T-helper 2 cell treated with Interferon-gamma antibody and Interleukin-4, amounts not matched to agents 5 μg/mL and 100 μg/mL, for 36 hours (primary cell): ENCODE results near the gene AHSP.
"Not testable (repeated sequence)": the region's sequence is repeated elsewhere in the genome, so short reads cannot be mapped to it uniquely, and the experiment has no call there.

ENCODE experiments used
- DNase-seq: peaks from one replicate; pipeline ENCODE4 v3.0.0; 2021; ENCODE audit warnings: low spot score
- H3K27ac Mint-ChIP-seq: one replicate; pipeline ENCODE4 v1.8.0; 2021; ENCODE audit warnings: mild to moderate bottlenecking, mixed read lengths
- H3K27me3 Mint-ChIP-seq: one replicate; pipeline ENCODE4 v1.8.0; 2021; ENCODE audit warnings: low read depth, mixed read lengths
- H3K36me3 Mint-ChIP-seq: one replicate; pipeline ENCODE4 v1.8.0; 2021; ENCODE audit warnings: low read depth, mixed read lengths
- H3K4me1 Mint-ChIP-seq: one replicate; pipeline ENCODE4 v1.8.0; 2021; ENCODE audit warnings: low read depth, mixed read lengths
- H3K4me3 Mint-ChIP-seq: one replicate; pipeline ENCODE4 v1.8.0; 2022; ENCODE audit warnings: mild to moderate bottlenecking, moderate library complexity, mixed read lengths
- H3K9me3 Mint-ChIP-seq: one replicate; pipeline ENCODE4 v1.8.0; 2021; ENCODE audit warnings: mixed read lengths

The AHSP gene

GRCh38 chr16:31530405-31530804, 2.7 kb downstream of the AHSP start:
- H3K9me3 Mint-ChIP-seq: no peaks in the 10 kb centered on the region
- no peak for DNase-seq
- no peak overlapping the region for H3K27ac Mint-ChIP-seq
- H3K36me3 Mint-ChIP-seq: no peaks in the 10 kb centered on the region
- H3K4me1 Mint-ChIP-seq: no peaks in the 10 kb centered on the region
- peaks cover 31% of the 10 kb centered on the region for H3K27me3 Mint-ChIP-seq
- no peak overlapping the region for H3K4me3 Mint-ChIP-seq

DNA sequence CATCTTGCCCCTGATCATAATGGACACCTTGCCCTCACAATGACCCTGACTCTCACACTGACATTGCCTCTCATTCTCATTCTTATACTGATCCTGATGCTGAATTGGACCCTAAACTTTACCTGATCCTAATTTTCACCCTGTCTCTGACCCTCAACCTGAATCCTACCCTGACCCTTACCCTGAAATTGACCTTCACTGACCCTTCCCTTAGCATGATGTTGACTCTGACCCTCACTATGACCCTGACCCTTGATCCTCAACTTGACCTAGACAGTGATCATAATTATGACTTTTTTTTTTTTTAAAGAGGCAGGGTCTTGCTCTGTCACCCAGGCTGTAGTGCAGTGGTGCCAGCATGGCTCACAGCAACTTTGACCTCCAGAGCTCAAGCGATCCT, 3.4 kb downstream of the AHSP start:
- Mint-ChIP-seq H3K36me3 (no peaks in the 10 kb centered on the region), H3K4me1 (peaks cover 2% of the 10 kb centered on the region), H3K9me3 (no peaks in the 10 kb centered on the region)

DNA sequence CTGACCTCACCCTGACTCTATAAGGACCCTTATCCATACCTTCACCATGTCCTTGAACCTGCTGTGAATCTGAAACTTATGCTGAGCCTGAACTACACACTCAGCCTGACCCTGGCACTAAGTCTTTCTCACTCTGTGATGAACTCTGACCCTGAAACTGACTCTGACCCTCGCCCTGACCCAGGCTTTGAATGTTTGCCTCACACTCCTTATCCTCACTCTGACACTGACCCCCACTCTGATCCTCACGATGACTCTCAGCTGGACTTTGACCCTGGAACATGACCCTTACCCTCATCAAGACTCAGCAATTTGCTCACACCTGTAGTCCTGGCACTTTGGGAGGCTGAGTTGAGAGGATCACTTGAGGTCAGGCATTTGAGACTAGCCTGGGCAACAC, 4.4 kb downstream of the AHSP start:
- Mint-ChIP-seq H3K4me3 (no peak overlapping the region), H3K4me1 (peaks cover 2% of the 10 kb centered on the region), H3K27me3 (peaks cover 41% of the 10 kb centered on the region), H3K9me3 (no peaks in the 10 kb centered on the region), H3K27ac (no peak overlapping the region), H3K36me3 (no peaks in the 10 kb centered on the region)
- DNase-seq: no peak

More for the DNA sequence above, 3.4 kb downstream of the AHSP start:
- H3K27me3 Mint-ChIP-seq: peaks cover 37% of the 10 kb centered on the region
- H3K27ac Mint-ChIP-seq: no peak overlapping the region
- no peak overlapping the region for H3K4me3 Mint-ChIP-seq
- DNase-seq: no peak

GRCh38 chr16:31532896-31533295, 5.2 kb downstream of the AHSP start:
- Mint-ChIP-seq H3K4me3 (no peak overlapping the region), H3K4me1 (peaks cover 2% of the 10 kb centered on the region), H3K36me3 (no peaks in the 10 kb centered on the region), H3K27ac (no peak overlapping the region), H3K9me3 (no peaks in the 10 kb centered on the region), H3K27me3 (peaks cover 41% of the 10 kb centered on the region)
- no peak for DNase-seq

DNA sequence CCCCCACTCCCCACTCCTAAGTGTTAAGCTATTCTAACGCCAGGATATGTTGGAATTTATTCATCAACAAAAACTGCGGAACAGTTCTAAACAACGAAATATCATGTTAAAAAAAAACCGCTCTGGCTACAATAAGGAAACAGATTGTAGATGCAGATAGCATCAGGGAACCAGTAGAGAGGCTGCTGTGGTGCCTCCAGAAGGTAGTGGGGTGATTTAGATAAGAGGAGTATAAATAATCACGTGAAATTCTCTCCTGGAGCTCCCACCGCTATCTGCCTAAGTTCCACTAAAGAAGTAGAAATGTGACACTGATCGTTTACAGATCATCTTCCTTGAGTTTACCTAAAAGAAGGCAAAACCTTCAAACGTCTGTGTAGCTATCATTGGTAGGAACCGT, 8.0 kb downstream of the AHSP start:
- peaks cover 26% of the 10 kb centered on the region for H3K27me3 Mint-ChIP-seq
- no peak overlapping the region for H3K4me3 Mint-ChIP-seq
- no peaks in the 10 kb centered on the region for H3K9me3 Mint-ChIP-seq
- H3K27ac Mint-ChIP-seq: no peak overlapping the region
- DNase-seq: no peak
- peaks cover 2% of the 10 kb centered on the region for H3K4me1 Mint-ChIP-seq
- no peaks in the 10 kb centered on the region for H3K36me3 Mint-ChIP-seq

DNA sequence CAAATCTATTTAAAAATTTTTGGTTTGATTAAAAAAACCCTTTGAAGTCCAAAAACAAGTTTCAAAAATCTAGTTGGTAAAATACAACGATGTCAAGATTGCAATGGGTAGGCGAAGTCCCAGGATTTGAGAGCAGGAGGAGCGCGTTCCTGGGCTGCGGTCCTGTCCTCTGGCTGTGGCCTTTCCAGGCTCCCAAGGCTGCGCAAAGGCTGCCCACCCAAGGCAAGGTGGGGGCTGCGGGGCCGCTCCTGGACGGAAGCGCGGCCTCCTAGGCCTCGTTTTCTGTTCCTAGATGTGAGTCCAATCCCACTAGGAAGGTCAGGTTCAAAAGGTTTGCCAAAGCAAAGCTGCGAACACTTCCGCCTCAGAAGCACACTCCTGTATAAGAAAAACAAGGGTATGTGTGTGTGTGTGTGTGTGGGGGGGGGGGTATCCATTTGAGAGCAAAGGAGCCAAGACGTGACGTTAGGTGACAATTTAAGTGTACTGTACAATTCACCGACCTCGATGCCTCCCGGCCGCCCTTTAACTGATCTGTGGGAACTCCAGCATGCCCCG, 9.2 kb downstream of the AHSP start:
- Mint-ChIP-seq H3K36me3 (no peaks in the 10 kb centered on the region), H3K27me3 (peaks cover 26% of the 10 kb centered on the region), H3K4me1 (peaks cover 2% of the 10 kb centered on the region), H3K9me3 (no peaks in the 10 kb centered on the region), H3K27ac (no peak overlapping the region), H3K4me3 (no peak overlapping the region)
- DNase-seq: no peak

GRCh38 chr16:31537362-31538242, 9.9 kb downstream of the AHSP start:
- Mint-ChIP-seq H3K36me3 (no peaks in the 10 kb centered on the region), H3K27me3 (peaks cover 26% of the 10 kb centered on the region), H3K27ac (no peak overlapping the region), H3K9me3 (peaks cover 4% of the 10 kb centered on the region), H3K4me3 (no peak overlapping the region), H3K4me1 (peaks cover 2% of the 10 kb centered on the region)
- DNase-seq: no peak

DNA sequence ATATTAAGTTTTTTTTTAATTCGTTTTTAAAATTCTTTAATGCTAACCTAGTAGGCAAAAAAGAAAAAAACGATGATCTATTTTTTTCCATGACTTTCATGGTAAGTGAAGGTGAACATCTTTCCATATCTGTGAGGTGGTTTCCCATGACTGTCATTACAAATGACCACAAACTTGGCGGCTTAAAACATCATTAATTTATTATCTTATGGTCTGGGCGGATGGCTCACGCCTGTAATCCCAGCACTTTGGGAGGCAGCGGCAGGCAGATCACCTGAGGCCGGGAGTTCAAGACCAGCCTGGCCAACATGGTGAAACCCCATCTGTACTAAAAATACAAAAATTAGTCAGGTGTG, 10.5 kb downstream of the AHSP start:
- not testable (repeated sequence) for H3K4me3 Mint-ChIP-seq, DNase-seq, H3K36me3 Mint-ChIP-seq, H3K27ac Mint-ChIP-seq, H3K4me1 Mint-ChIP-seq, H3K9me3 Mint-ChIP-seq
- peaks cover 26% of the 10 kb centered on the region for H3K27me3 Mint-ChIP-seq

- H3K27ac Mint-ChIP-seq, H3K4me1 Mint-ChIP-seq, DNase-seq, H3K9me3 Mint-ChIP-seq, H3K36me3 Mint-ChIP-seq, H3K4me3 Mint-ChIP-seq: not testable (repeated sequence)
- peaks cover 22% of the 10 kb centered on the region for H3K27me3 Mint-ChIP-seq
Measured at GRCh38 chr16:31539762-31540161, 12.1 kb downstream of the AHSP start.

GRCh38 chr16:31542763-31543162, 15.1 kb downstream of the AHSP start:
- peaks cover 11% of the 10 kb centered on the region for H3K27me3 Mint-ChIP-seq
- DNase-seq: no peak
- no peak overlapping the region for H3K4me3 Mint-ChIP-seq
- no peaks in the 10 kb centered on the region for H3K4me1 Mint-ChIP-seq
- H3K36me3 Mint-ChIP-seq: no peaks in the 10 kb centered on the region
- H3K9me3 Mint-ChIP-seq: peaks cover 4% of the 10 kb centered on the region
- H3K27ac Mint-ChIP-seq: no peak overlapping the region

- no peak overlapping the region for H3K27ac Mint-ChIP-seq
- no peaks in the 10 kb centered on the region for H3K27me3 Mint-ChIP-seq
- DNase-seq: no peak
- H3K9me3 Mint-ChIP-seq: no peaks in the 10 kb centered on the region
- no peaks in the 10 kb centered on the region for H3K4me1 Mint-ChIP-seq
- H3K36me3 Mint-ChIP-seq: no peaks in the 10 kb centered on the region
- H3K4me3 Mint-ChIP-seq: no peak overlapping the region
Measured at GRCh38 chr16:31561426-31562233, 33.9 kb downstream of the AHSP start.

DNA sequence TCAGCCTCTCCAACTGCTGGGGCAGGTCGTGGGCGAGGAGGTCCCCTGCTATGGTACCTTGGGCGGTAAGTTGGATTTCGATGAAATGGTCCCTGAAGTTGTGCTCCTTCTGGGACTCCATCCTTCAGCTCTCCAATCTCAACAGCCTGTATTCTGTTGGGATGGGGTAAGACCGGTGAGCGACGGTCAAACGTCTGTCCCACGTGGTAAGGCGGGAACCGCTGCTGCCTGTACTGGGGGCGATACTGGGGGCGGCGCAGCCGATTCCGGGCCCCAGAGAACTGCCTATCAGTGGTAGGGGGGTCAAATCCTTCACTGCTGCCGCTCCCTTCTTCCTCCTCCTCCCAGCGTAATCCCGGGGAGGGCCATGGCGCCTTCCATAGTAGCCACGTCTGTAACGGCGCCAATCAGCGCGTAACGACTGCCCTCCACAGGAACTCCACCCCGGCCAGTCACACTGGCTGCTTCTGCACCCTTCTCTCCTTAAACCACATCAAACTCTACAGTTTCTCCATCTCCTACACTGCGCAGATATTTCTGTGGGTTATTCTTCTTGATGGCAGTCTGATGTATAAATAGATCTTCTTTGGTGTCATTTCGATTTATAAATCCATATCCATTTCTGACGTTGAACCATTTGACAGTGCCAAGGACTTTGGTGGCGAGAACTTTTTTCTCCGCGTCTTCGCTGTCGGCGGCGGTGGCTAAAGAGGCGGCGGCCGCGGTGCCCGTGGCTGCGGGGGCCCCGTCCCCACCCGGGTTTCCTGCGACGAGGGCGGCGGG, 41.1 kb downstream of the AHSP start:
- peaks cover 26% of the 10 kb centered on the region for H3K27me3 Mint-ChIP-seq
- H3K27ac Mint-ChIP-seq: no peak overlapping the region
- peaks cover 4% of the 10 kb centered on the region for H3K4me1 Mint-ChIP-seq
- H3K36me3 Mint-ChIP-seq: peaks cover 2% of the 10 kb centered on the region
- H3K4me3 Mint-ChIP-seq: peak overlapping the region; percentile 11
- peaks cover 23% of the 10 kb centered on the region for H3K9me3 Mint-ChIP-seq
- DNase-seq: no peak

- DNase-seq: no peak
- Mint-ChIP-seq H3K4me1 (peaks cover 4% of the 10 kb centered on the region), H3K36me3 (peaks cover 2% of the 10 kb centered on the region), H3K27ac (no peak overlapping the region), H3K9me3 (peaks cover 23% of the 10 kb centered on the region), H3K27me3 (peaks cover 26% of the 10 kb centered on the region), H3K4me3 (no peak overlapping the region)
Measured at GRCh38 chr16:31569360-31569717, 41.6 kb downstream of the AHSP start.
